Activated CD8-positive, alpha-beta T cell treated with anti-CD3 and anti-CD28 coated beads, Interleukin-2, amount 10 ng/mL, durations not matched to agents 7 days and 5 days (primary cell): ENCODE data around the gene STAP1. TPM values are rescaled to one million over a fixed set of nuclear protein-coding genes. Genes with fewer than 3 reads are reported as not detected.
"Not testable (repeated sequence)": the region's sequence is repeated elsewhere in the genome, so short reads cannot be mapped to it uniquely, and the experiment has no call there.

ENCODE experiments used
- ATAC-seq: fragments of 150-1000 bp; cut with Tn5 transposase; one replicate; pipeline ENCODE4 v1.10.0; 2021; ENCODE audit warnings: moderate library complexity
- CTCF ChIA-PET: fragments of 350-600 bp; sonication (Branson Sonifier 250); formaldehyde crosslinking; loops from one replicate; lab custom pipeline; 2021; ENCODE audit warnings: antibody characterized with exemption; lab: Charles Lee
- POLR2A ChIA-PET: fragments of 350-600 bp; sonication (Branson Sonifier 250); formaldehyde crosslinking; loops from one replicate; lab custom pipeline; 2021; ENCODE audit warnings: antibody characterized with exemption; lab: Charles Lee
- DNase-seq: peaks from one replicate; pipeline ENCODE4 v3.0.0-alpha.2; 2020
- H3K27ac Mint-ChIP-seq: one replicate; pipeline ENCODE4 v1.8.0; 2021; ENCODE audit warnings: mild to moderate bottlenecking, mixed read lengths
- H3K27me3 Mint-ChIP-seq: one replicate; pipeline ENCODE4 v1.8.0; 2021; ENCODE audit warnings: low read depth, mixed read lengths
- H3K36me3 Mint-ChIP-seq: one replicate; pipeline ENCODE4 v1.8.0; 2021; ENCODE audit warnings: low read depth, mixed read lengths
- H3K4me1 Mint-ChIP-seq: one replicate; pipeline ENCODE4 v1.8.0; 2021; ENCODE audit warnings: low read depth, mixed read lengths
- H3K4me3 Mint-ChIP-seq: one replicate; pipeline ENCODE4 v1.8.0; 2021; ENCODE audit warnings: mild to moderate bottlenecking, mixed read lengths
- H3K9me3 Mint-ChIP-seq: one replicate; pipeline ENCODE4 v1.8.0; 2022; ENCODE audit warnings: mixed read lengths; ENCODE audit not compliant: insufficient read depth
- total RNA-seq, 2 experiments: library from RNA; stranded (reverse); gene quantifications; one replicate each; pipeline ENCODE4 v1.2.3, GENCODE V29; 2021

STAP1 gene
- total RNA-seq, result 10 to 100 TPM; 22.3 to 23.1 TPM

GRCh38 chr4:67558493-67558892 lies at the start of gene STAP1:
TSS of gene STAP1 (plus strand) at chr4:67558727. CDS start at chr4:67558810, 83 bp downstream.
- CTCF ChIA-PET, result interaction anchor here (1.7 kb wide), 1 partner anchor 12 kb away, joined by 5 read pairs; no protein-coding TSS in a partner anchor
- peaks cover 42% of the 10 kb centered on the region for H3K4me1 Mint-ChIP-seq
- peak within 1 kb of the TSS; percentile 91 for H3K27ac Mint-ChIP-seq
- H3K36me3 Mint-ChIP-seq, result peaks cover 15% of the 10 kb centered on the region
- H3K9me3 Mint-ChIP-seq, result peaks cover 4% of the 10 kb centered on the region
- DNase-seq (peak; percentile 65), ATAC-seq (peak; percentile 76)
- peak within 1 kb of the TSS; percentile 88 for H3K4me3 Mint-ChIP-seq
- POLR2A ChIA-PET, result no interaction called here
- H3K27me3 Mint-ChIP-seq, result no peaks in the 10 kb centered on the region

- Mint-ChIP-seq H3K9me3 (no peaks in the 10 kb centered on the region), H3K27ac (no peak overlapping the region), H3K36me3 (peaks cover 66% of the 10 kb centered on the region), H3K4me1 (peaks cover 7% of the 10 kb centered on the region), H3K27me3 (no peaks in the 10 kb centered on the region), H3K4me3 (no peak overlapping the region)
- ATAC-seq, result no peak
- no peak for DNase-seq
- ChIA-PET CTCF (no interaction called here), POLR2A (no interaction called here)
Observed at GRCh38 chr4:67512501-67512900, 46.0 kb upstream of the STAP1 start.

- Mint-ChIP-seq H3K9me3 (no peaks in the 10 kb centered on the region), H3K4me1 (peaks cover 36% of the 10 kb centered on the region), H3K27ac (no peak overlapping the region), H3K4me3 (no peak overlapping the region), H3K27me3 (no peaks in the 10 kb centered on the region), H3K36me3 (peaks cover 63% of the 10 kb centered on the region)
- CTCF ChIA-PET, result no interaction called here
- ATAC-seq, result no peak
- POLR2A ChIA-PET, result no interaction called here
- DNase-seq, result no peak
Observed at GRCh38 chr4:67520141-67520540, 38.4 kb upstream of the STAP1 start.

DNA sequence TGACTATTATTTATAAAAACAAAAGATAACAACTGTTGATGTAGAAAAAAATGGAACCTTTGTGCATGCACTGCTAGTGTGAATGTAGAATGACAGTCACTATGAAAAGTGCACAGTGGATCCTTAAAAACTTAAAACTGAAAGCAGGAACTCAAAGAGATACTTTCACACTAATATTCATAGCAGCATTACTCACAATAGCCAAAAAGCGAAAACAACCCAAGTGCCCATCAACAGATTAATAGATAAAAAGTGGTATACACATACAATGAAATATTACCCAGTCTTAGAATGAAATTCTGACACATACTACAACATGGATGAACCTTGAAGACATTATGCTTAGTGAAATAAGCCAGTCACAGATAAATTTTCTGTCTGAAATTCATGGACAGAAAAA lies 37.0 kb upstream of the STAP1 start:
- ChIA-PET POLR2A (no interaction called here), CTCF (no interaction called here)
- peaks cover 45% of the 10 kb centered on the region for H3K4me1 Mint-ChIP-seq
- ATAC-seq (no peak), DNase-seq (no peak)
- H3K36me3 Mint-ChIP-seq, result peaks cover 66% of the 10 kb centered on the region
- H3K27me3 Mint-ChIP-seq, result no peaks in the 10 kb centered on the region
- H3K27ac Mint-ChIP-seq, result no peak overlapping the region
- no peak overlapping the region for H3K4me3 Mint-ChIP-seq
- H3K9me3 Mint-ChIP-seq, result no peaks in the 10 kb centered on the region

DNA sequence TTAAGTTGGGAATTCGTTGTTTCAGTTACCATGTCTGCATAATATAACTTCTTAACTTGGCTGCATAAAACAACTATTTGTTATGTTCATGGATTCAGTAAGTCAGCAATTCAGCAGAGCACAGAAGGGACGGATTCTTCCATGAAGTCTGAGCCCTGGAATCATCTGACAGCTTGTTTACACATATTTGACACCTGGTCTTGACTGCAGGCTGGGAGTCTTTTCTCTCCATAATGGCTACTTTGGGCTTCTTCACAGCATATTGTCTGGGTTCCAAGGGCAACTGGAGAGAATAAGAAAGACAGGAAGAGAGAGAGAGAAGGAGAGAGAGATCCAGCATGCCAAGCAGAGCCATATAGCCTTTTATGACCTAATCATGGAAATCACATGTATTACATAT lies 36.3 kb upstream of the STAP1 start:
- Mint-ChIP-seq H3K36me3 (peaks cover 69% of the 10 kb centered on the region), H3K9me3 (no peaks in the 10 kb centered on the region), H3K4me1 (peaks cover 47% of the 10 kb centered on the region), H3K27me3 (no peaks in the 10 kb centered on the region), H3K27ac (peak overlapping the region; percentile 36), H3K4me3 (no peak overlapping the region)
- ChIA-PET POLR2A (no interaction called here), CTCF (interaction anchor here (0.9 kb wide), 1 partner anchor 31 kb away, joined by 3 read pairs; no protein-coding TSS in a partner anchor)
- ATAC-seq (no peak), DNase-seq (no peak)

GRCh38 chr4:67522851-67523671 lies 35.5 kb upstream of the STAP1 start:
- ChIA-PET CTCF (interaction anchor here (0.9 kb wide), 1 partner anchor 30 kb away, joined by 3 read pairs; no protein-coding TSS in a partner anchor), POLR2A (interaction anchor here (1.0 kb wide), 1 partner anchor 177 kb away, joined by 4 read pairs; no protein-coding TSS in a partner anchor)
- ATAC-seq (peak; percentile 72), DNase-seq (no peak)
- H3K27ac Mint-ChIP-seq, result peak overlapping the region; percentile 75
- H3K4me1 Mint-ChIP-seq, result peaks cover 49% of the 10 kb centered on the region
- no peaks in the 10 kb centered on the region for H3K9me3 Mint-ChIP-seq
- H3K4me3 Mint-ChIP-seq, result no peak overlapping the region
- no peaks in the 10 kb centered on the region for H3K27me3 Mint-ChIP-seq
- peaks cover 68% of the 10 kb centered on the region for H3K36me3 Mint-ChIP-seq

- H3K4me3 Mint-ChIP-seq, ATAC-seq, H3K9me3 Mint-ChIP-seq, DNase-seq, CTCF ChIA-PET, H3K27me3 Mint-ChIP-seq: not testable (repeated sequence)
- Mint-ChIP-seq H3K27ac (peak overlapping the region; percentile 64), H3K4me1 (peaks cover 49% of the 10 kb centered on the region), H3K36me3 (peaks cover 69% of the 10 kb centered on the region)
- POLR2A ChIA-PET, result interaction anchor here (1.0 to 1.5 kb wide), 2 partner anchors 21 to 176 kb away, joined by 3 to 4 read pairs; partner anchors contain the start of gene CENPC
Observed at GRCh38 chr4:67524140-67524539, 34.4 kb upstream of the STAP1 start.

- CTCF ChIA-PET, result no interaction called here
- H3K4me1 Mint-ChIP-seq, result peaks cover 4% of the 10 kb centered on the region
Observed at GRCh38 chr4:67531379-67531962, 27.1 kb upstream of the STAP1 start.

DNA sequence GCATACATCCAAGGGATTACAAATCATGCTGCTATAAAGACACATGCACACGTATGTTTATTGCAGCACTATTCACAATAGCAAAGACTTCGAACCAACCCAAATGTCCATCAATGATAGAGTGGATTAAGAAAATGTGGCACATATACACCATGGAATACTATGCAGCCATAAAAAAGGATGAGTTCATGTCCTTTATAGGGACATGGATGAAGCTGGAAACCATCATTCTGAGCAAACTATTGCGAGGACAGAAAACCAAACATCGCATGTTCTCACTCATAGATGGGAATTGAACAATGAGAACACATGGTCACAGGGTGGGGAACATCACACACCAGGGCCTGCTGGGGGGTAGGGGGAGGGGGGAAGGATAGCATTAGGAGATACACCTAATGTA lies 26.1 kb upstream of the STAP1 start:
- H3K27me3 Mint-ChIP-seq, H3K4me1 Mint-ChIP-seq, H3K4me3 Mint-ChIP-seq, POLR2A ChIA-PET, H3K27ac Mint-ChIP-seq, CTCF ChIA-PET, ATAC-seq, DNase-seq, H3K9me3 Mint-ChIP-seq: not testable (repeated sequence)
- peaks cover 70% of the 10 kb centered on the region for H3K36me3 Mint-ChIP-seq

More at GRCh38 chr4:67531379-67531962, 27.1 kb upstream of the STAP1 start:
- Mint-ChIP-seq H3K36me3 (peaks cover 77% of the 10 kb centered on the region), H3K27me3 (no peaks in the 10 kb centered on the region), H3K4me3 (no peak overlapping the region), H3K9me3 (peaks cover 7% of the 10 kb centered on the region), H3K27ac (no peak overlapping the region)
- ATAC-seq (no peak), DNase-seq (no peak)
- POLR2A ChIA-PET, result no interaction called here

DNA sequence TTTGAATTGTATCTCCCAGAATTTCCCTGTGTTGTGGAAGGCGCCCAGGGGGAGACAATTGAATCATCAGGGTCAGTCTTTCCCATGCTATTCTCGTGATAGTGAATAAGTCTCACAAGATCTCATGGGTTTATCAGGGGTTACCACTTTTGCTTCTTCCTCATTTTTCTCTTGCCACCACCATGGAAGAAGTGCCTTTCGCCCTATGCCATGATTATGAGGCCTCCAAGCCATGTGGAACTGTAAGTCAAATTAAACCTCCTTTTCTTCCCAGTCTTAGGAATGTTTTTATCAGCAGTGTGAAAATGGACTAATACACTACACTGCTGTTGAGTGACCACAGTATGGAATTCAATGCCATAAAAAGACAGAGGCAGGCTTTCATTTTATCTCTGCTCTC lies 25.4 kb upstream of the STAP1 start:
- POLR2A ChIA-PET, result no interaction called here
- H3K4me3 Mint-ChIP-seq, result no peak overlapping the region
- peaks cover 67% of the 10 kb centered on the region for H3K36me3 Mint-ChIP-seq
- CTCF ChIA-PET, result no interaction called here
- no peaks in the 10 kb centered on the region for H3K27me3 Mint-ChIP-seq
- no peak overlapping the region for H3K27ac Mint-ChIP-seq
- DNase-seq (no peak), ATAC-seq (no peak)
- peaks cover 7% of the 10 kb centered on the region for H3K9me3 Mint-ChIP-seq
- H3K4me1 Mint-ChIP-seq, result no peaks in the 10 kb centered on the region

DNA sequence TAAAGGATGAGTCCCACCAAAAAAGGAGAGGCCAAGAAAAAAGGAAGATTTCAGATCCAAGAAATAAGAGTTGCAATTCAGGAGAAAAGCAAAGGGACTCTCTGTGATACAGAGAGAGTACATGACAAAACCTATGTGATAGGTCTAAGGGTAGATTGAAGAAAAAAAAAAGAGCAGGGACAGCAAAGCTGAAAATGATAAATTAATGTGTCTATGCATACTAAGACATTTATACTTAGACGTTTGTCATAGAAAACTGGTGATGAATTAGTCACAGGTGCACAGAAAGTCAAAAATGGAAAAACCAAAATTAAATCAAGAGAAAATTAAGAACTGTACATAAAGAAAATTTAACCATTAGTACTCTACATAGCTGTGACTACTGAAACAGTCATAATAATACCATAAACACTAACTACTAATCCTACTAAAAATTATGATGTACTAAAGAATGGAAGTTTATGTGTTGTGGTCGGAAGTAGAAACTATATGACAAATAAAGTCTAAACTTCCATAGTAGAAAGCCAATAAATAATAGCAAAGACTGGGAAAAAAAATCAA lies 23.2 kb upstream of the STAP1 start:
- H3K9me3 Mint-ChIP-seq, result peaks cover 7% of the 10 kb centered on the region

DNA sequence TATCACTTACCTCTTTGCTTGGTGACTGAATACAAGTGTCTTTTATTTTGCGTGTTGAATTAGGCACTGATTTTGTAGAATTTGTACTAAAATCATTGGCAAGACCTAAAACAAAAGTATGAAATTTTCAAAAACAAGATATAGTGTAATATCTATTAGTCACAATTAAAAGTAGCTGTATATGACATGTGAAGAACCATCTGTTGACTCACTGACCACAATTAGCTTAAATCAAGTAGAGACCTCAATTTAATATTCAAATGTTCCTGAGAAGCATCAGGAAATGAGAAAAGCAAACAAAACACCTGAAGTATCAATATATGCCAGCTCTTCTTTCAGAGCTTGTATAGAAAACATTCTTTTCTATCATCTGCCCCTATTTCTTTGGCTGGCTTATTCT lies 18.7 kb upstream of the STAP1 start:
- no peaks in the 10 kb centered on the region for H3K9me3 Mint-ChIP-seq
- DNase-seq (no peak), ATAC-seq (no peak)
- H3K36me3 Mint-ChIP-seq, result peaks cover 65% of the 10 kb centered on the region
- H3K27ac Mint-ChIP-seq, result no peak overlapping the region
- H3K4me1 Mint-ChIP-seq, result peaks cover 27% of the 10 kb centered on the region
- H3K4me3 Mint-ChIP-seq, result no peak overlapping the region
- H3K27me3 Mint-ChIP-seq, result no peaks in the 10 kb centered on the region
- ChIA-PET CTCF (no interaction called here), POLR2A (no interaction called here)

More for the DNA sequence above, 23.2 kb upstream of the STAP1 start:
- Mint-ChIP-seq H3K27me3 (no peaks in the 10 kb centered on the region), H3K36me3 (peaks cover 73% of the 10 kb centered on the region), H3K4me1 (no peaks in the 10 kb centered on the region), H3K4me3 (no peak overlapping the region), H3K27ac (no peak overlapping the region)
- ATAC-seq, result no peak
- CTCF ChIA-PET, result no interaction called here
- POLR2A ChIA-PET, result no interaction called here
- no peak for DNase-seq
